Activated T-helper 2 cell treated with anti-CD3 and anti-CD28 coated beads, Interferon-gamma antibody, Interleukin-2, Interleukin-4, amounts not matched to agents 10 μg/mL and 5 μg/mL and 100 μg/mL, durations not matched to agents 14 hours and 24 hours and 36 hours (primary cell): ENCODE measurements around the gene ECE1. TPM values are rescaled to one million over a fixed set of nuclear protein-coding genes. Genes with fewer than 3 reads are reported as not detected.

ENCODE experiments used
- DNase-seq: peaks from one replicate; pipeline ENCODE4 v3.0.0; 2021; ENCODE audit warnings: low spot score
- H3K27ac Mint-ChIP-seq: one replicate; pipeline ENCODE4 v1.8.0; 2021; ENCODE audit warnings: mixed read lengths
- H3K27me3 Mint-ChIP-seq: one replicate; pipeline ENCODE4 v1.8.0; 2021; ENCODE audit warnings: low read depth, mixed read lengths
- H3K36me3 Mint-ChIP-seq: one replicate; pipeline ENCODE4 v1.8.0; 2021; ENCODE audit warnings: low read depth, mixed read lengths
- H3K4me1 Mint-ChIP-seq: one replicate; pipeline ENCODE4 v1.8.0; 2021; ENCODE audit warnings: low read depth, mixed read lengths
- H3K4me3 Mint-ChIP-seq: one replicate; pipeline ENCODE4 v1.8.0; 2021; ENCODE audit warnings: low read depth, mild to moderate bottlenecking, moderate library complexity, mixed read lengths
- H3K9me3 Mint-ChIP-seq: one replicate; pipeline ENCODE4 v1.8.0; 2021; ENCODE audit warnings: mixed read lengths
- intact Hi-C: fragments of 100-400 bp; cut with micrococcal nuclease; formaldehyde crosslinking; loops from one replicate; pipeline ENCODE4 v1.15.1; 2023
- total RNA-seq: library from RNA; stranded (reverse); gene quantifications from 2 replicates; pipeline ENCODE4 v1.2.3, GENCODE V29; 2022

The ECE1 gene
- total RNA-seq, 1 donor from 2014 or later, result 97.0 TPM

GRCh38 chr1:21312407-21312992, 22.2 kb upstream of the ECE1 start:
- peaks cover 24% of the 10 kb centered on the region for H3K36me3 Mint-ChIP-seq
- intact Hi-C loops, result no loop called here
- peaks cover 20% of the 10 kb centered on the region for H3K4me1 Mint-ChIP-seq

GRCh38 chr1:21311016-21311415, 20.8 kb upstream of the ECE1 start:
- Mint-ChIP-seq H3K27ac (no peak overlapping the region), H3K36me3 (peaks cover 16% of the 10 kb centered on the region), H3K4me3 (no peak overlapping the region), H3K4me1 (peaks cover 28% of the 10 kb centered on the region), H3K9me3 (no peaks in the 10 kb centered on the region), H3K27me3 (no peaks in the 10 kb centered on the region)
- intact Hi-C loops, result no loop called here
- DNase-seq, result no peak

More at GRCh38 chr1:21312407-21312992, 22.2 kb upstream of the ECE1 start:
- no peak for DNase-seq
- Mint-ChIP-seq H3K4me3 (no peak overlapping the region), H3K9me3 (no peaks in the 10 kb centered on the region), H3K27me3 (no peaks in the 10 kb centered on the region), H3K27ac (no peak overlapping the region)

GRCh38 chr1:21308847-21309652, 18.8 kb upstream of the ECE1 start:
- H3K27ac Mint-ChIP-seq, result no peak overlapping the region
- H3K4me3 Mint-ChIP-seq, result no peak overlapping the region
- intact Hi-C loops, result no loop called here
- H3K4me1 Mint-ChIP-seq, result peaks cover 34% of the 10 kb centered on the region
- no peaks in the 10 kb centered on the region for H3K27me3 Mint-ChIP-seq
- no peak for DNase-seq
- H3K9me3 Mint-ChIP-seq, result no peaks in the 10 kb centered on the region
- H3K36me3 Mint-ChIP-seq, result peaks cover 16% of the 10 kb centered on the region

GRCh38 chr1:21308330-21308729, 18.1 kb upstream of the ECE1 start:
- no peaks in the 10 kb centered on the region for H3K27me3 Mint-ChIP-seq
- H3K36me3 Mint-ChIP-seq, result peaks cover 16% of the 10 kb centered on the region
- H3K27ac Mint-ChIP-seq, result peak overlapping the region; percentile 30
- H3K4me1 Mint-ChIP-seq, result peaks cover 34% of the 10 kb centered on the region
- intact Hi-C loops, result no loop called here
- no peak for DNase-seq
- no peak overlapping the region for H3K4me3 Mint-ChIP-seq
- no peaks in the 10 kb centered on the region for H3K9me3 Mint-ChIP-seq

- H3K36me3 Mint-ChIP-seq, result peaks cover 16% of the 10 kb centered on the region
- H3K4me1 Mint-ChIP-seq, result peaks cover 34% of the 10 kb centered on the region
- intact Hi-C loops, result no loop called here
- no peak for DNase-seq
- peak overlapping the region; percentile 30 for H3K27ac Mint-ChIP-seq
- H3K9me3 Mint-ChIP-seq, result no peaks in the 10 kb centered on the region
- no peak overlapping the region for H3K4me3 Mint-ChIP-seq
- no peaks in the 10 kb centered on the region for H3K27me3 Mint-ChIP-seq
Measured at GRCh38 chr1:21307663-21308305, 17.5 kb upstream of the ECE1 start.

- H3K27ac Mint-ChIP-seq, result no peak overlapping the region
- H3K27me3 Mint-ChIP-seq, result no peaks in the 10 kb centered on the region
- H3K4me3 Mint-ChIP-seq, result no peak overlapping the region
- peaks cover 34% of the 10 kb centered on the region for H3K4me1 Mint-ChIP-seq
- H3K36me3 Mint-ChIP-seq, result peaks cover 16% of the 10 kb centered on the region
- intact Hi-C loops, result no loop called here
- no peak for DNase-seq
- no peaks in the 10 kb centered on the region for H3K9me3 Mint-ChIP-seq
Measured at GRCh38 chr1:21307210-21307609, 16.9 kb upstream of the ECE1 start.

- Mint-ChIP-seq H3K27ac (no peak overlapping the region), H3K4me3 (no peak overlapping the region), H3K36me3 (peaks cover 13% of the 10 kb centered on the region), H3K27me3 (no peaks in the 10 kb centered on the region), H3K4me1 (peaks cover 35% of the 10 kb centered on the region), H3K9me3 (no peaks in the 10 kb centered on the region)
- intact Hi-C loops, result no loop called here
- DNase-seq, result no peak
Measured at GRCh38 chr1:21305900-21306189, 15.6 kb upstream of the ECE1 start.

GRCh38 chr1:21305155-21305899, 15.1 kb upstream of the ECE1 start:
- intact Hi-C loops, result no loop called here
- no peaks in the 10 kb centered on the region for H3K9me3 Mint-ChIP-seq
- peaks cover 39% of the 10 kb centered on the region for H3K4me1 Mint-ChIP-seq
- no peak overlapping the region for H3K27ac Mint-ChIP-seq
- DNase-seq, result no peak
- no peaks in the 10 kb centered on the region for H3K27me3 Mint-ChIP-seq
- H3K36me3 Mint-ChIP-seq, result peaks cover 8% of the 10 kb centered on the region
- H3K4me3 Mint-ChIP-seq, result no peak overlapping the region

GRCh38 chr1:21304488-21304887, 14.2 kb upstream of the ECE1 start:
- Mint-ChIP-seq H3K9me3 (no peaks in the 10 kb centered on the region), H3K36me3 (peaks cover 5% of the 10 kb centered on the region)
- intact Hi-C loops, result no loop called here

GRCh38 chr1:21302747-21303715, 12.8 kb upstream of the ECE1 start:
- no peak overlapping the region for H3K27ac Mint-ChIP-seq
- no peak overlapping the region for H3K4me3 Mint-ChIP-seq
- H3K9me3 Mint-ChIP-seq, result no peaks in the 10 kb centered on the region
- H3K27me3 Mint-ChIP-seq, result no peaks in the 10 kb centered on the region
- no peak for DNase-seq
- intact Hi-C loops, result no loop called here
- peaks cover 13% of the 10 kb centered on the region for H3K36me3 Mint-ChIP-seq
- peaks cover 49% of the 10 kb centered on the region for H3K4me1 Mint-ChIP-seq

More at GRCh38 chr1:21304488-21304887, 14.2 kb upstream of the ECE1 start:
- Mint-ChIP-seq H3K27me3 (no peaks in the 10 kb centered on the region), H3K4me1 (peaks cover 46% of the 10 kb centered on the region), H3K27ac (no peak overlapping the region), H3K4me3 (no peak overlapping the region)
- no peak for DNase-seq

GRCh38 chr1:21301794-21302440, 11.7 kb upstream of the ECE1 start:
- no peak for DNase-seq
- no peak overlapping the region for H3K27ac Mint-ChIP-seq
- H3K4me3 Mint-ChIP-seq, result no peak overlapping the region
- H3K36me3 Mint-ChIP-seq, result peaks cover 16% of the 10 kb centered on the region
- peaks cover 45% of the 10 kb centered on the region for H3K4me1 Mint-ChIP-seq
- H3K9me3 Mint-ChIP-seq, result no peaks in the 10 kb centered on the region
- intact Hi-C loops, result no loop called here
- H3K27me3 Mint-ChIP-seq, result no peaks in the 10 kb centered on the region
